CD4-positive, alpha-beta T cell treated with Interleukin-4 for 4 hours (primary cell): ENCODE data around the gene ARPC4.
"Not testable (repeated sequence)": the region's sequence is repeated elsewhere in the genome, so short reads cannot be mapped to it uniquely, and the experiment has no call there.

Experiments
- DNase-seq: peaks from one replicate; pipeline ENCODE4 v3.0.0-alpha.2; 2020

ARPC4 gene

GRCh38 chr3:9770276-9770812 lies 22.5 kb upstream of the ARPC4 start:
- no peak for DNase-seq

GRCh38 chr3:9771007-9771406 lies 21.9 kb upstream of the ARPC4 start:
- DNase-seq, result not testable (repeated sequence)

- no peak for DNase-seq
These were observed 15.8 kb upstream of the ARPC4 start for GRCh38 chr3:9776896-9777693.

- no peak for DNase-seq
These were observed 15.2 kb upstream of the ARPC4 start for GRCh38 chr3:9777694-9778021.

- DNase-seq, result no peak
These were observed 14.5 kb upstream of the ARPC4 start for GRCh38 chr3:9778143-9779074.

- DNase-seq, result no peak
These were observed 13.7 kb upstream of the ARPC4 start for GRCh38 chr3:9779075-9779593.

- peak; percentile 29 for DNase-seq
These were observed 13.0 kb upstream of the ARPC4 start for GRCh38 chr3:9779721-9780457.

- DNase-seq, result no peak
These were observed 12.4 kb upstream of the ARPC4 start for GRCh38 chr3:9780458-9780812.

GRCh38 chr3:9780910-9781309 lies 12.0 kb upstream of the ARPC4 start:
- DNase-seq, result no peak

GRCh38 chr3:9781551-9781950 lies 11.3 kb upstream of the ARPC4 start:
- no peak for DNase-seq

- DNase-seq, result no peak
These were observed 10.8 kb upstream of the ARPC4 start for GRCh38 chr3:9781978-9782603.

- DNase-seq, result peak; percentile 21
These were observed 10.1 kb upstream of the ARPC4 start for GRCh38 chr3:9782770-9783169.

GRCh38 chr3:9783954-9784353 lies 8.9 kb upstream of the ARPC4 start:
- no peak for DNase-seq

GRCh38 chr3:9784965-9785364 lies 7.9 kb upstream of the ARPC4 start:
- no peak for DNase-seq

- DNase-seq, result no peak
These were observed 7.3 kb upstream of the ARPC4 start for GRCh38 chr3:9785602-9786001.

GRCh38 chr3:9786209-9786739 lies 6.6 kb upstream of the ARPC4 start:
- no peak for DNase-seq

GRCh38 chr3:9786825-9787669 lies 5.8 kb upstream of the ARPC4 start:
- no peak for DNase-seq

- peak; percentile 43 for DNase-seq
These were observed 5.2 kb upstream of the ARPC4 start for GRCh38 chr3:9787714-9788113.

GRCh38 chr3:9791127-9791526 lies 1.8 kb upstream of the ARPC4 start:
- DNase-seq, result no peak

- no peak for DNase-seq
These were observed 985 bp upstream of the ARPC4 start for GRCh38 chr3:9791790-9792404.
